H1 (cell line): ENCODE data around the gene ANLN. TPM values are rescaled to one million over a fixed set of nuclear protein-coding genes. Genes with fewer than 3 reads are reported as not detected.

Experiments used
- CTCF ChIA-PET: fragments of 300-600 bp; sonication (Branson Sonifier 250); formaldehyde crosslinking; loops from one replicate; lab custom pipeline; 2021; ENCODE audit not compliant: partially characterized antibody; lab: Charles Lee
- POLR2A ChIA-PET: fragments of 300-600 bp; sonication (Branson Sonifier 250); formaldehyde crosslinking; loops from one replicate; lab custom pipeline; 2021; ENCODE audit warnings: inconsistent platforms; ENCODE audit not compliant: partially characterized antibody; lab: Charles Lee
- DNase-seq, 2 experiments: peaks; one replicate each; pipeline versions ENCODE4 v3.0.0 to v3.0.0-alpha.2; 2010 to 2022; ENCODE audit warnings: low spot score in 2 of 2, low read depth in 1 of 2, mixed read lengths in 1 of 2
- FAIRE-seq: peaks from 2 replicates; lab custom pipeline; 2011; peaks lifted over from hg19 to GRCh38; lab: Jason Lieb, UNC
- H2AFZ ChIP-seq: 2 replicates; pipeline ENCODE4 v1.8.1; 2012; ENCODE audit warnings: low read length, inconsistent platforms
- H2AK5ac ChIP-seq: 2 replicates; pipeline ENCODE4 v1.6.1; 2013; ENCODE audit warnings: low read depth, low read length
- H2BK120ac ChIP-seq: replicated peaks from 2 replicates; pipeline ENCODE3; 2013; ENCODE audit warnings: low read depth, low read length, inconsistent platforms
- H2BK12ac ChIP-seq: 2 replicates; pipeline ENCODE4 v1.6.1; 2013; ENCODE audit warnings: low read depth, low read length
- H2BK15ac ChIP-seq: 2 replicates; pipeline ENCODE4 v1.6.1; 2013; ENCODE audit warnings: low read length
- H2BK20ac ChIP-seq: 2 replicates; pipeline ENCODE4 v1.6.1; 2013; ENCODE audit warnings: low read length
- H2BK5ac ChIP-seq: 2 replicates; pipeline ENCODE4 v1.6.1; 2013; ENCODE audit warnings: low read depth, low read length
- H3K14ac ChIP-seq: 2 replicates; pipeline ENCODE4 v1.6.1; 2013; ENCODE audit warnings: inconsistent platforms; ENCODE audit not compliant: insufficient read length
- H3K18ac ChIP-seq: 2 replicates; pipeline ENCODE4 v1.6.1; 2013; ENCODE audit warnings: low read length; ENCODE audit errors: extremely low read depth
- H3K23ac ChIP-seq: 2 replicates; pipeline ENCODE4 v1.6.1; 2013; ENCODE audit warnings: inconsistent platforms; ENCODE audit not compliant: insufficient read length
- H3K23me2 ChIP-seq: 2 replicates; pipeline ENCODE4 v1.6.1; 2013; ENCODE audit warnings: low read depth, low read length
- H3K27ac ChIP-seq: 2 replicates; pipeline ENCODE4 v1.6.1; 2011; ENCODE audit warnings: low read depth, low read length, inconsistent platforms
- H3K27me3 ChIP-seq, 4 experiments: replicated peaks in 1 of 4; 1 replicate in 1 of 4; 2 replicates in 3 of 4; pipeline versions ENCODE4 v1.6.1 to v1.8.1; 2011 to 2013; ENCODE audit warnings: low read length in 3 of 4, mild to moderate bottlenecking in 3 of 4, inconsistent platforms in 2 of 4, mixed read lengths in 2 of 4, moderate library complexity in 1 of 4; ENCODE audit not compliant: control insufficient read depth in 3 of 4, insufficient read depth in 3 of 4; ENCODE audit errors: extremely low read depth in 1 of 4
- H3K36me3 ChIP-seq, 4 experiments: 2 replicates each; pipeline versions ENCODE4 v1.6.1 to v1.8.1; 2011 to 2013; ENCODE audit warnings: mild to moderate bottlenecking in 4 of 4, low read length in 3 of 4, moderate library complexity in 2 of 4, control low read depth in 1 of 4, inconsistent platforms in 1 of 4; ENCODE audit not compliant: insufficient read depth in 4 of 4, control insufficient read depth in 2 of 4
- H3K4ac ChIP-seq: replicated peaks from 2 replicates; pipeline ENCODE3; 2013; ENCODE audit warnings: low read length, low read depth, mixed read lengths, inconsistent platforms; ENCODE audit not compliant: insufficient read length
- H3K4me1 ChIP-seq, 4 experiments: replicated peaks in 1 of 4; 1 replicate in 1 of 4; 2 replicates in 3 of 4; pipeline versions ENCODE4 v1.6.1 to v1.8.1; 2011 to 2013; ENCODE audit warnings: low read length in 3 of 4, inconsistent platforms in 2 of 4, mixed read lengths in 1 of 4; ENCODE audit not compliant: insufficient read depth in 4 of 4, control insufficient read depth in 3 of 4
- H3K4me2 ChIP-seq, 2 experiments: 2 replicates each; pipeline versions ENCODE4 v1.6.1 to v1.8.1; 2011 to 2013; ENCODE audit warnings: low read depth in 2 of 2, low read length in 2 of 2, control low read depth in 1 of 2, inconsistent platforms in 1 of 2, mild to moderate bottlenecking in 1 of 2; ENCODE audit not compliant: insufficient read depth in 1 of 2
- H3K4me3 ChIP-seq, 4 experiments: fragments of 200-600, 300-600 bp in 1 of 4; sonication (generic), shearing (Covaris generic), sonication (Bioruptor Twin) in 1 of 4; 2 replicates each; pipeline versions ENCODE4 v1.5.1 to v1.8.1; 2011 to 2016; ENCODE audit warnings: low read length in 4 of 4, low read depth in 3 of 4, control low read depth in 2 of 4, inconsistent platforms in 2 of 4, mild to moderate bottlenecking in 2 of 4, mixed read lengths in 1 of 4, moderate library complexity in 1 of 4; ENCODE audit not compliant: insufficient read depth in 2 of 4; ENCODE audit errors: extremely low read depth in 1 of 4
- H3K56ac ChIP-seq: replicated peaks from 2 replicates; pipeline ENCODE3; 2013; ENCODE audit warnings: low read depth, mild to moderate bottlenecking, mixed read lengths, low read length, inconsistent platforms; ENCODE audit not compliant: insufficient read length
- H3K79me1 ChIP-seq: 2 replicates; pipeline ENCODE4 v1.6.1; 2013; ENCODE audit warnings: low read depth, low read length, control low read depth
- H3K79me2 ChIP-seq, 2 experiments: 2 replicates each; pipeline versions ENCODE4 v1.6.1 to v1.8.1; 2012 to 2013; ENCODE audit warnings: low read length in 2 of 2, mild to moderate bottlenecking in 2 of 2, inconsistent platforms in 1 of 2; ENCODE audit not compliant: insufficient read depth in 2 of 2, control insufficient read depth in 1 of 2
- H3K9ac ChIP-seq, 4 experiments: replicated peaks in 1 of 4; 1 replicate in 1 of 4; 2 replicates in 3 of 4; pipeline versions ENCODE4 v1.6.1 to v1.8.1; 2011 to 2013; ENCODE audit warnings: low read depth in 3 of 4, low read length in 3 of 4, control low read depth in 2 of 4, mild to moderate bottlenecking in 2 of 4, moderate library complexity in 2 of 4, inconsistent platforms in 1 of 4; ENCODE audit errors: extremely low read depth in 1 of 4
- H3K9me3 ChIP-seq, 2 experiments: 2 replicates each; pipeline versions ENCODE4 v1.6.1 to v1.8.1; 2012 to 2013; ENCODE audit warnings: mild to moderate bottlenecking in 2 of 2, moderate library complexity in 2 of 2, control low read depth in 1 of 2, inconsistent platforms in 1 of 2, low read depth in 1 of 2, low read length in 1 of 2, mixed read lengths in 1 of 2; ENCODE audit not compliant: insufficient read depth in 2 of 2
- H4K20me1 ChIP-seq, 2 experiments: replicated peaks in 1 of 2; 2 replicates each; pipeline versions ENCODE3 to v1.8.1; 2011 to 2013; ENCODE audit warnings: inconsistent platforms in 2 of 2, low read length in 2 of 2, mild to moderate bottlenecking in 1 of 2; ENCODE audit not compliant: insufficient read depth in 2 of 2, control insufficient read depth in 1 of 2
- H4K5ac ChIP-seq: 2 replicates; pipeline ENCODE4 v1.6.1; 2013; ENCODE audit warnings: low read length, low read depth, mixed read lengths, inconsistent platforms; ENCODE audit not compliant: insufficient read length
- H4K8ac ChIP-seq: 2 replicates; pipeline ENCODE4 v1.8.0; 2013; ENCODE audit warnings: mild to moderate bottlenecking, moderate library complexity, low read length, inconsistent platforms; ENCODE audit not compliant: insufficient read depth; ENCODE audit errors: extremely low read depth
- H4K91ac ChIP-seq: replicated peaks from 2 replicates; pipeline ENCODE3; 2013; ENCODE audit warnings: low read length, mixed read lengths, inconsistent platforms; ENCODE audit not compliant: insufficient read length
- CHD2 ChIP-seq: IDR thresholded peaks from 2 replicates; pipeline ENCODE4 v1.6.1; 2012; ENCODE audit warnings: low read length, improper control_type of control experiment
- EP300 ChIP-seq, 2 experiments: IDR thresholded peaks; 1 replicate in 1 of 2; 2 replicates in 1 of 2; pipeline ENCODE4 v1.6.1; 2011 to 2012; ENCODE audit warnings: low read depth in 2 of 2, low read length in 2 of 2, mild to moderate bottlenecking in 2 of 2, borderline replicate concordance in 1 of 2, inconsistent platforms in 1 of 2, moderate library complexity in 1 of 2
- HDAC2 ChIP-seq, 2 experiments: fragments of 300-600 bp in 1 of 2; sonication (generic) in 1 of 2; IDR thresholded peaks; 2 replicates each; pipeline ENCODE4 v1.6.1; 2011 to 2012; ENCODE audit warnings: low read depth in 2 of 2, low read length in 2 of 2, mild to moderate bottlenecking in 2 of 2, moderate library complexity in 2 of 2, borderline replicate concordance in 1 of 2, inconsistent platforms in 1 of 2
- JUN ChIP-seq: IDR thresholded peaks from 2 replicates; pipeline ENCODE4 v1.6.1; 2011; ENCODE audit warnings: low read depth, mild to moderate bottlenecking, improper control_type of control experiment, low read length
- KDM1A ChIP-seq: fragments of 200-600, 300-600 bp; sonication (generic); IDR thresholded peaks from 2 replicates; pipeline ENCODE4 v1.7.1; 2016; ENCODE audit warnings: mild to moderate bottlenecking, low read length, borderline replicate concordance
- KDM5A ChIP-seq: fragments of 200-600 bp; IDR thresholded peaks from 2 replicates; pipeline ENCODE4 v1.7.1; 2012; ENCODE audit warnings: mild to moderate bottlenecking, low read length, inconsistent platforms, mixed read lengths
- NANOG ChIP-seq: IDR thresholded peaks from 2 replicates; pipeline ENCODE4 v1.6.1; 2011; ENCODE audit warnings: low read length, low read depth, mild to moderate bottlenecking, inconsistent platforms; ENCODE audit not compliant: insufficient read depth, poor library complexity, severe bottlenecking
- PHF8 ChIP-seq: fragments of 200-600 bp; sonication (generic); conservative IDR thresholded peaks from 2 replicates; pipeline ENCODE4 v1.7.1; 2012; ENCODE audit warnings: low read depth, mild to moderate bottlenecking, inconsistent platforms, low read length, moderate library complexity
- POLR2AphosphoS5 ChIP-seq: IDR thresholded peaks from 2 replicates; pipeline ENCODE4 v1.6.1; 2011; ENCODE audit warnings: low read depth, low read length
- SRF ChIP-seq: IDR thresholded peaks from 2 replicates; pipeline ENCODE4 v1.6.1; 2011; ENCODE audit warnings: mild to moderate bottlenecking, low read depth, low read length, moderate library complexity
- TBP ChIP-seq: IDR thresholded peaks from 2 replicates; pipeline ENCODE4 v1.6.1; 2011; ENCODE audit warnings: low read depth, low read length, improper control_type of control experiment
- ZNF274 ChIP-seq: IDR thresholded peaks from 2 replicates; pipeline ENCODE4 v1.7.0; 2012; ENCODE audit warnings: low read length, borderline replicate concordance; ENCODE audit errors: extremely low read depth
- WGBS, 2 experiments: shearing (Covaris generic) in 1 of 2; methylation state at CpG; one replicate each; pipeline versions ENCODE4 v1.1.6 to v1.1.7; 2013 to 2015; ENCODE audit warnings: low lambda C conversion rate in 2 of 2, mixed read lengths in 2 of 2, inconsistent platforms in 1 of 2, low coverage in 1 of 2, missing lambda C conversion rate in 1 of 2; ENCODE audit not compliant: insufficient replicate concordance in 2 of 2, insufficient coverage in 1 of 2, insufficient read length in 1 of 2; ENCODE audit errors: extremely low coverage in 1 of 2, missing lambda C conversion rate in 1 of 2; 5-methylcytosine and 5-hydroxymethylcytosine counted together
- polyA plus RNA-seq, 7 experiments: library from polyadenylated mRNA; depleted of rRNA in 3 of 7; stranded (reverse) in 5 of 7; unstranded in 2 of 7; fragments of >200 nt in 5 of 7; fragments of 200-250 nt in 2 of 7; gene quantifications; 1 replicate in 5 of 7; 2 replicates in 1 of 7; 4 replicates in 1 of 7; pipeline versions ENCODE4 v1.2.1 to v1.2.3, GENCODE V29; 2011 to 2013; ENCODE audit warnings: missing spikeins in 2 of 7, mixed read lengths in 2 of 7
- total RNA-seq: library from RNA; stranded (reverse); fragmentation: NEBNext Ultra II Directional; extraction: Animal tissue kit (Norgen Biotek cat#: 25700); gene quantifications from 2 replicates; pipeline ENCODE4 v1.2.1, GENCODE V29; 2021
- TF ChIP-seq, protein P1 (sequence below): IDR thresholded peaks from 2 replicates; pipeline ENCODE4 v1.6.1; 2011; ENCODE audit warnings: low read depth, mild to moderate bottlenecking, low read length; ENCODE audit not compliant: insufficient read depth

The ANLN gene
- total and polyA plus RNA-seq, 2 of the 8 experiments (the other 6 are each of a cell fraction or from before 2014, with no cell fraction given) = 18.5 to 90.1 TPM

DNA sequence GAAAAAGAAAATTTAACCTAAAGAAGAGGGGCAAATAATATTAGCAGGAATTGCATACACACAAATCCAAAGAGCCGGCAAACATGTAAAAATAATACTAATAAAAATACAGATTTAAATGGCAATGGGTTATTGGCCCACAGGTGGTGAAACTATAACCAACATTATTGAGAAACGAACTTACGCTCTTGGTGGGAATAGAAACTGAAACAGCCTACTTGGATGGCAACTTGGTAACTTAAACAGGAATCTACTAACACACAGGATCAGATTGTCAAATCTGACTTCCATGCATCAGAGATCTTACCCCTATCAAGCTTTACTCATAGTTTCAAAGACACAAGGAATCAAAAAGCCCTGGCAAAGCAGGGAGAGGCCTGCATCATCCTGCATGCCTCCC is 66.5 kb downstream of the ANLN start:
- no peak overlapping the region for H3K23ac ChIP-seq
- no peak overlapping the region for H2AK5ac ChIP-seq
- no peak overlapping the region for H3K4ac ChIP-seq
- H3K4me3 ChIP-seq = no peak overlapping the region
- no peaks in the 10 kb centered on the region for H3K4me1 ChIP-seq
- no peak overlapping the region for H3K4me2 ChIP-seq
- FAIRE-seq = no peak
- H2BK15ac ChIP-seq = no peak overlapping the region
- no peak overlapping the region for H4K8ac ChIP-seq
- no peak overlapping the region for H4K91ac ChIP-seq
- H2BK12ac ChIP-seq = no peak overlapping the region
- H3K27me3 ChIP-seq = no peaks in the 10 kb centered on the region; a peak in 1 of 7 replicates
- 90% methylated on average over 3 of the region's 3 CpGs; no CpG with 5 or more reads in 1 of the 2 experiments for WGBS, 2 experiments
- no peak overlapping the region for H3K56ac ChIP-seq
- H2BK120ac ChIP-seq = no peak overlapping the region
- no peak overlapping the region for H3K27ac ChIP-seq
- H3K23me2 ChIP-seq = no peaks in the 10 kb centered on the region
- H3K9ac ChIP-seq = no peak overlapping the region
- no peak overlapping the region for H3K18ac ChIP-seq
- no peak overlapping the region for H2AFZ ChIP-seq
- H2BK5ac ChIP-seq = no peak overlapping the region
- H3K9me3 ChIP-seq = no peaks in the 10 kb centered on the region
- POLR2A ChIA-PET = interaction anchor here (0.5 to 0.7 kb wide), 2 partner anchors 37 to 439 kb away, joined by 3 read pairs; no protein-coding TSS in a partner anchor
- peaks cover 11 to 31% (median 14%) of the 10 kb centered on the region in 4 experiments; a peak in 7 of 8 replicates for H3K36me3 ChIP-seq
- CTCF ChIA-PET = interaction anchor here (0.6 to 2.0 kb wide), 4 partner anchors 15 to 1355 kb away, joined by 3 to 8 read pairs (median 3); no protein-coding TSS in a partner anchor
- DNase-seq = no peak
- no peaks in the 10 kb centered on the region for H3K79me2 ChIP-seq
- no peak overlapping the region for H4K5ac ChIP-seq
- H3K14ac ChIP-seq = no peak overlapping the region
- no peaks in the 10 kb centered on the region for H4K20me1 ChIP-seq
- no peak overlapping the region for H2BK20ac ChIP-seq
- H3K79me1 ChIP-seq = no peaks in the 10 kb centered on the region
- TF ChIP-seq CHD2 (no peak), POLR2AphosphoS5 (no peak), NANOG (no peak), HDAC2 (IDR thresholded peaks at IDR 0.05; ENCODE audit: borderline replicate concordance in 1 of 2, low read depth in 2 of 2, low read length in 2 of 2) (no peak), JUN (no peak), PHF8 (no peak), KDM1A (no peak), EP300 (IDR thresholded peaks at IDR 0.05; ENCODE audit: borderline replicate concordance in 1 of 2, low read depth in 2 of 2, low read length in 2 of 2) (no peak), KDM5A (no peak), TBP (no peak), SRF (no peak), ZNF274 (no peak)
- TF ChIP-seq, protein P1, sequence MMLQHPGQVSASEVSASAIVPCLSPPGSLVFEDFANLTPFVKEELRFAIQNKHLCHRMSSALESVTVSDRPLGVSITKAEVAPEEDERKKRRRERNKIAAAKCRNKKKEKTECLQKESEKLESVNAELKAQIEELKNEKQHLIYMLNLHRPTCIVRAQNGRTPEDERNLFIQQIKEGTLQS = no peak
